Hematopoietic multipotent progenitor cell treated with erythropoietin and hydrocortisone succinate and interleukin-3 and kit ligand, for 17 days (in vitro differentiated cells): ENCODE results near the gene CCBE1.

ENCODE experiments used
- DNase-seq: peaks from one replicate; pipeline ENCODE4 v3.0.0-alpha.2; 2015; ENCODE audit warnings: low spot score

The CCBE1 gene

DNA sequence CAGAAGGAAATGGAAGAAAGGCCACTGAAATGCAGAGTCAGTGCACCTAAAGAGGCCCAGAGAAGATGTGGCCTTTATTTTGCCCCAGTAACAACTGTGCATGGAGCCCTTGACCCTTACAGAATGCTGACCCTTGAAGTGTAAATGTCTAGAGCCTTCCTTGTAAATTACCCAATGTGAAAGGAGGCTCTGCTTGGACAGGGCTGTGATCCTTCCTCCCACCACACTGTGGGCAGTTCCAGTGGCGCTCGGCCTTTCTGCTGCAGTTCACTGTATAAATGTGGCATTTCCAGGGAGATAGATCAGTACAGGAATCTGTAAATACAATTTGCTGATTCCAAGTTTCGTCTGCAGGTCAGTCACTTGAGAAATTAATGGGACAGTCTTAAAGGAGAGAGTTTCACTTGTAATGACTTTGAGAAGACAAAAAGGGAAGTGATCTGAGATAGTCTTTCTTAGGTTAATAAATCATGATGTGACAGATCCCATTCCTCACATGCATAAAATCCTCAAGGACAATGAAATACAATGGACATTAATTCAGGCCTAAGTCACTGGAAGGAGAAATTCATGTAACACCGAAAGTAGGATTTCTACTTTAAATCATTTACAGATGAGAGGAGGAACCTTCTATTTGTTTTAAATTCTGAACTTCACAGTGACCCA lies 204.3 kb downstream of the CCBE1 start:
- DNase-seq: no peak

DNA sequence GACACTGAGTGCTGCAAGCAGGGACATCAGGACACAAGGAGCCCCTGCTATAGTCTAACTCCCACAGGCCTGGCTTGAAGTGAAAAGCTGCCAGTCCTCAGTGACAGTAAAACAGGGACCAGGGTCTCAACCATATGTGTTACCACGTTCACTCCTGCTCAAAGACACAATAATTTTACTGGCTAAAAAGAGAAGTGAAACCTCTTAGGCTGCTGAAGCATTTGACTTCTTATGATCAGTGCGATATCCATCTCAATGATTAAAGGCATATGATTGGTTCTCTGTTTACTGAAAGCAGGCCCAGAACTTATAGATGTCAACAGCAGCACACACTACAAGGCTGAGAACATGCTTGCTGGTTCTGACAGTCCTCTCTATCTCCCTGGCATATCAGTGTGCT lies 208.3 kb downstream of the CCBE1 start:
- no peak for DNase-seq

DNA sequence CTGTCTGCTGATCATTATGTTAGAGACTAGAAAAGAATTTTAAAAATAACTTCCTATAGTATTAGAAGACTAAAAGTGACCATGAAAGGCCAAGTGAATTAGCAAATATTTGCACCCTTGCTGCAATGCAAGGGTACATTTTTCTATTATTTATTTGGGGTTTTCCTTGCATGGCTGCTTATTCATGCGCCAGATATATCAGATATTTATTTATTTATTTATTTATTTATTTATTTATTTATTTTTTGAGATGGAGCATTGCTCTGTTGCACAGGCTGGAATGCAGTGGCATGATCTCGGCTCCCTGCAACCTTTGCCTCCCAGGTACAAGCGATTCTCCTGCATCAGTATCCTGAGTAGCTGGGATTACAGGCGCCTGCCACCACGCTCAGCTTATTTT lies 211.8 kb downstream of the CCBE1 start:
- DNase-seq: no peak

- DNase-seq: no peak
Observed at GRCh38 chr18:59484561-59485328, 212.5 kb downstream of the CCBE1 start.

- DNase-seq: no peak
Observed at GRCh38 chr18:59484131-59484530, 213.1 kb downstream of the CCBE1 start.

- no peak for DNase-seq
Observed at GRCh38 chr18:59481436-59481835, 215.8 kb downstream of the CCBE1 start.

DNA sequence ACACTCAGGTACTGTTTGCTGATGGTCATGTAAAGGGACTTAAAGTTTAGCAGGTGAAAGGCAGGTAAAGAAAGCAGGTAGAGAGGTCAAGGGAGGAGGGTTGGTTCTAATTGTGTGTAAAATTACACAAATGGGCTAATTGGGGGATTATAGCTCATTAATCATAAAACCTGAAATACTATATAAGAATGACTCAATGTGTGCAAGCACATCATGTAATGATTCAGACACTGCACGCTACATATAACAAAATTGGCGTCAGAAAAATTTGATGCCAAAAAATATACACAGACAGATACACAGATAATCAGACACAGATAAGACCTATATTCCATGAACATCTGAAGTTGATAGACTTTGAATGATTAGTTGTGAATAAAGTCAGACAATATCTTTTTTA lies 217.4 kb downstream of the CCBE1 start:
- DNase-seq: no peak

DNA sequence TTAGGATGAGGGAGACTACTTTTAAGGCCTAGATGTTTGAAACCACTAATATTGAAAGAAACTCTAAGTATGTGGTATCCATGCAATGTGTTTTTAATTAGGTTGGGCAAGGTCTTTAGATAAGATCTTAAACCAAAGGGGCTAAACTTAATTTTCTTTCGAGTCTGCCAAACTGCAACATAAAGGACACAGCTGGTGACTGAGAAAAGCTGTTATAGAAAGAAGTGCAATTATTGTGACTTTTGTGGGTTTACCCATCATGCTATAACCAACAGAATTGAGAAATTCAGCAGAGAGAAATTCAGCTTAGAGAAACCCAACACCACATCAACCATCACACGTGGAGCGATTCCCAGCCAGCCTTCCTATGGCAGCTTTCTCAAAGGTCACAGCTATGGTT lies 218.6 kb downstream of the CCBE1 start:
- no peak for DNase-seq

DNA sequence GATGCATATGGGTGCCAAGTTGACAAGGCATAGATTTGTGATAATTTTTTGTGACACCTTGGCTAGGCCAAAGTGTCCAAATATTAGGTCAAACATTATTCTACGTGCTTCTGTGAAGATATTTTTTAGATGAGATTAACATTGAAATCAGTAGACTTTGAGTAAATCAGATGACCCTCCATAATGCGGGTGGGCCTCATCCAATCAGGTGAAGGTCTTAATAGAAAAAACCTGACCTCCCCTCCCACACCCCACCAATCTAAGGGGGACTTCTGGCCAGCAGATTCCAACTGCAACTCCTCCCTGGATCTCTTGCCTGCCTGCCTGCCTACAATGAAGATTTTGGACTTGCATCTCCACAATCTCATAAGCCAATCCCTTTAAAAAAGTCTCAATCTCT lies 219.4 kb downstream of the CCBE1 start:
- DNase-seq: no peak

- no peak for DNase-seq
Observed at GRCh38 chr18:59470561-59471121, 226.6 kb downstream of the CCBE1 start.

DNA sequence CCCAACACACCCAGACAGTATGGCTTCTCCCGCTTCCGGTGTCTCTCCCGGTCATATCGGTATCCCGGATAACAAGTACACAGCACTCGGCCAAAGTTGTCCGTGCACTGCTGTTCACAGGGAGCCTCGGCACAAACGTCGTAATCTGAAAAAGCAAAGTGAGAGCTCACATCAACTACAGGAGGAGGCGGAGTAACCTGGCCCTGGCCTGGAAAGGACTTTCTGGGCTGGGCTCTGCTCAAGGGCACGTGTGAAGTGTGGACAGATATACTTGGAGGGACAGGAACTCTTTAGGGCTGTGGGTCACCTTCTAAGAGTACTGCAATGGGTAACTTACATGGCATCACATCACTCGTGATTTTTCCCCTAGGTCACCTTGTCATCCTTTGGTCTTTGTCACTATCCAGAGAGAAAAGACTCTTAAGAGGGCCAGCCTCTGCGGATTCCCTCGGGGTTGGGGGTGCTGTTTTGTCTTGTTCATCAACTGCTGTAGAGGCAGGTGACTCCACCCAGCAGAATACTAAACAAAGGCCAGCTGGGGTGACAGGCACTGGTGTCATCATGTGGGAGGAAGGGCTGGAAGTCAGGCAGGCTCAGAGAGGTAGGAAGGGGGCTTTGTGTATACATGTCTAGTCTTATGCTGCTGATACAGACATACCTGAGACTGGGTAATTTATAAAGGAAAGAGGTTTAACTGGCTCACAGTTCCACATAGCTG lies 227.6 kb downstream of the CCBE1 start:
- DNase-seq: no peak

DNA sequence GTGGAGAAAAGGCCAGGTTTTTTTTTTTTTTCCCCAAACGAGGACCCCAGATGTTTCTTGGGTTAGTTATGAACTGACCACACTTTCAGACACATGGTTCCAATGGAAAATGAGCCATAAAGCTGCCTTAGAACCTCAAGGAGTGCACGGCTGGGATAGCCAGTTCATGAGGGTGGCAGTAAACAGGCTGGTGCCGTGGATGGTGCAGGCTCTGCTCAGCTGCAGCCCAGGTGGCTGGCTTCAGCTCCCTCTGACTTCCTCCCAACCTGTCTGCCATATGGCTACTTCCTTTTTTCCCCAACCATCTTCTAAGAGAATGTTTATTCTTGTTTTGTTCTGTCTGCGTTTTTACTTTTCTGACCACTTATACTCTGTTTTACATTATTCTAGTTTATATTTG lies 228.4 kb downstream of the CCBE1 start:
- no peak for DNase-seq

GRCh38 chr18:59467497-59467896 lies 229.7 kb downstream of the CCBE1 start:
- no peak for DNase-seq

DNA sequence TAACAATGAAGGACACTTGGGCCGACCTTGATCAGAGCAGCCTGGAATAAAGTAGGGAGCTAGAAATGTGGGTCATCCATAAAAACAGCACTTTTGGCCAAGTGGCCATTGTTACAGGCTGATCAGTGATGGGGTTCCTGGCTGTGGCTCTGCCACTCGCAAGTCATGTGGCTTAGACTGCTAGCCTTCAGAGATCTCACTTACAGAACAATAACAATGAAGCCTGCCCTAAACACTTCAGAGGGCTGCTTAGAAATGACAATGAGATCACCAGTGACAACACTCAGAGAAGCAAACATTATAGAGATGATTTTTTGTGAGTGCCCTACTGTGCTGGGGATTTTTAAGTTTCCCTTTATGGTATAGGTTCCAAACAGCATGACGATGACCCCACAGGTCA lies 230.2 kb downstream of the CCBE1 start:
- no peak for DNase-seq

DNA sequence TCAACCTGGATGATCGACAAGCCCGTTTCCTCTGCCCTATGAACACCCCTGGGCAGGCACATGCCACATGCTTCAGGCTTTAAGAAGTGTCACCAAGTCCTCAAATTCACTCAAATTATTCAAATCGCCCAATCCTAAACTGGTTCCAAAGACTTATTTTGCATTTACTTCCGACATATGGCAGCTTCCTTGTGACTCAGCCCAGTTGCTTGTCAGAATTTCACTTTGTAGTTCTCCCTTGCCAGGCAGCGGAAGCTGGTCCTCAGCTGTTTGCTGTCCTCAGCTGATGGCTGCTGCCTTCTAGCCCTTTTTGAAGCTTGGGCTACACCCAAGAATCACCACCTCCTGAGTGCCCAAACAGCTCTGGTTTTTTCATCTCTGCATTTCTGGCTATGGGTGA lies 232.7 kb downstream of the CCBE1 start:
- DNase-seq: no peak

GRCh38 chr18:59461171-59461570 lies 236.1 kb downstream of the CCBE1 start:
- no peak for DNase-seq

DNA sequence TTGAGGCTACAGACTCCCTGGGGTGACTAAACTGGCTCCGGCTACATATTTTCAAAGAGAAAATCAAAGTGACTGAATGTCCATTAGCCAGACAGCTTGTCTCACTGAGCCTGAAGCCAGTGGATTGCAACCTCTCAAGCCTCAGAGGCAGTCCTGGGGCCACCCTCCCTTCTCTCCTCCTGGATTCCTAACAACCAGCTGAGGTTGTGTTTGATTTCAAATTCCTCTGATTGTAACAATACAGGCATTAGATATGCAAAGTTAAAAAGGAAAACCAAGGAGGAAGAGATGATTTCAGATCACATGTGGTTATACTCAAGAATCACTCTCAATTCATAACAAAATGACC lies 237.2 kb downstream of the CCBE1 start:
- no peak for DNase-seq

- no peak for DNase-seq
Observed at GRCh38 chr18:59459369-59460071, 237.7 kb downstream of the CCBE1 start.

GRCh38 chr18:59458575-59458974 lies 238.6 kb downstream of the CCBE1 start:
- no peak for DNase-seq

GRCh38 chr18:59456657-59457056 lies 240.6 kb downstream of the CCBE1 start:
- no peak for DNase-seq

GRCh38 chr18:59455728-59456276 lies 241.4 kb downstream of the CCBE1 start:
- no peak for DNase-seq
